Stomach (tissue), 9 donors: Measurements from ENCODE around the gene TPRG1L. TPM values are rescaled to one million over a fixed set of nuclear protein-coding genes. Genes with fewer than 3 reads are reported as not detected.
"Not testable (repeated sequence)": the region's sequence is repeated elsewhere in the genome, so short reads cannot be mapped to it uniquely, and the experiment has no call there.

Source experiments
- DNase-seq, 2 donors: peaks; one replicate each; pipeline versions ENCODE4 v3.0.0 to v3.0.0-alpha.2; 2013 to 2019
- H3K27ac ChIP-seq, 5 donors: fragments of 200-600 bp in 4 of 5; sonication (generic) in 4 of 5; one replicate each; pipeline ENCODE4 v1.5.1; 2013 to 2019; ENCODE audit warnings: mild to moderate bottlenecking in 1 of 5, moderate library complexity in 1 of 5
- H3K27me3 ChIP-seq, 3 donors: fragments of 200-600 bp; sonication (generic); one replicate each; pipeline ENCODE4 v1.5.1; 2017 to 2019; ENCODE audit warnings: mixed run types in 1 of 3
- H3K36me3 ChIP-seq, 4 donors: fragments of 200-600 bp; sonication (generic); 1 replicate in 3 of 4; 2 replicates in 1 of 4; pipeline ENCODE4 v1.5.1; 2016 to 2019
- H3K4me1 ChIP-seq, 4 donors: fragments of 200-600 bp; sonication (generic); one replicate each; pipeline ENCODE4 v1.5.1; 2016 to 2019
- H3K4me3 ChIP-seq, 4 donors: fragments of 200-600 bp; sonication (generic) in 3 of 4; one replicate each; pipeline ENCODE4 v1.5.1; 2016 to 2019; ENCODE audit warnings: mild to moderate bottlenecking in 1 of 4
- H3K9me3 ChIP-seq, 4 donors: fragments of 200-600 bp; sonication (generic); one replicate each; pipeline ENCODE4 v1.5.1; 2016 to 2019
- CTCF ChIP-seq, 7 experiments: fragments of 450-650 bp in 4 of 7; fragments of 200-600 bp in 3 of 7; sonication (generic) in 3 of 7; IDR thresholded peaks; one replicate each; pipeline ENCODE4 v1.5.1; 2016 to 2019; ENCODE audit warnings: antibody characterized with exemption in 7 of 7, control low read depth in 2 of 7, mild to moderate bottlenecking in 1 of 7
- EP300 ChIP-seq: sonication (generic); formaldehyde crosslinking; IDR thresholded peaks from one replicate; pipeline ENCODE4 v1.6.1; 2017; ENCODE audit warnings: antibody characterized with exemption
- POLR2A ChIP-seq, 4 donors: fragments of 450-650 bp; IDR thresholded peaks; one replicate each; pipeline ENCODE4 v1.6.1; 2016; ENCODE audit warnings: antibody characterized with exemption in 4 of 4, control low read depth in 2 of 4, mild to moderate bottlenecking in 1 of 4, moderate library complexity in 1 of 4
- POLR2AphosphoS5 ChIP-seq, 3 donors: sonication (generic); formaldehyde crosslinking; IDR thresholded peaks; one replicate each; pipeline ENCODE4 v1.6.1; 2016; ENCODE audit warnings: antibody characterized with exemption in 3 of 3
- WGBS, 5 donors: extraction: QIAGEN DNeasy Blood & Tissue Kit in 3 of 5; methylation state at CpG; one replicate each; pipeline versions ENCODE4 v1.1.5 to v1.1.7; 2013 to 2018; 5-methylcytosine and 5-hydroxymethylcytosine counted together
- intact Hi-C: fragments of 100-400 bp; cut with DNase I; formaldehyde crosslinking; loops from one replicate; pipeline ENCODE4 v1.15.1; 2023; ENCODE audit warnings: low total_unique reads
- polyA plus RNA-seq, 3 donors: library from polyadenylated mRNA; stranded (reverse); fragments of 200-250 nt; gene quantifications; one replicate each; pipeline ENCODE4 v1.2.3, GENCODE V29; 2013
- total RNA-seq, 5 donors: library from RNA; depleted of rRNA; stranded (reverse); fragments of >200 nt; gene quantifications; one replicate each; pipeline versions ENCODE4 v1.1.0 to v1.2.3, GENCODE V29; 2014 to 2016
- donor health status: healthy with polysubstance abuse.
- donor health status: Bipolar disorder and iron deficiency.
- donor health status: healthy.

The TPRG1L gene
- total and polyA plus RNA-seq, 8 donors = 21.6 to 60.0 (median 30.4) TPM

- H3K27ac ChIP-seq = no peak overlapping the region
- intact Hi-C loops = no loop called here
- TF ChIP-seq POLR2A (IDR thresholded peaks at IDR 0.05) (no peak), POLR2AphosphoS5 (IDR thresholded peaks at IDR 0.05) (no peak), EP300 (no peak), CTCF (IDR thresholded peaks at IDR 0.05) (no peak)
- no peak for DNase-seq
- no peaks in the 10 kb centered on the region for H3K36me3 ChIP-seq
- no peak overlapping the region for H3K4me3 ChIP-seq
- no peaks in the 10 kb centered on the region for H3K4me1 ChIP-seq
- no peaks in the 10 kb centered on the region for H3K9me3 ChIP-seq
- WGBS, 5 donors = 76 to 84% (median 78%) methylated on average over 7 to 9 of the region's 9 CpGs
- peaks cover 0 to 42% (median 0%) of the 10 kb centered on the region in 3 donors for H3K27me3 ChIP-seq
These were observed 44.6 kb upstream of the TPRG1L start for GRCh38 chr1:3580231-3580630.

DNA sequence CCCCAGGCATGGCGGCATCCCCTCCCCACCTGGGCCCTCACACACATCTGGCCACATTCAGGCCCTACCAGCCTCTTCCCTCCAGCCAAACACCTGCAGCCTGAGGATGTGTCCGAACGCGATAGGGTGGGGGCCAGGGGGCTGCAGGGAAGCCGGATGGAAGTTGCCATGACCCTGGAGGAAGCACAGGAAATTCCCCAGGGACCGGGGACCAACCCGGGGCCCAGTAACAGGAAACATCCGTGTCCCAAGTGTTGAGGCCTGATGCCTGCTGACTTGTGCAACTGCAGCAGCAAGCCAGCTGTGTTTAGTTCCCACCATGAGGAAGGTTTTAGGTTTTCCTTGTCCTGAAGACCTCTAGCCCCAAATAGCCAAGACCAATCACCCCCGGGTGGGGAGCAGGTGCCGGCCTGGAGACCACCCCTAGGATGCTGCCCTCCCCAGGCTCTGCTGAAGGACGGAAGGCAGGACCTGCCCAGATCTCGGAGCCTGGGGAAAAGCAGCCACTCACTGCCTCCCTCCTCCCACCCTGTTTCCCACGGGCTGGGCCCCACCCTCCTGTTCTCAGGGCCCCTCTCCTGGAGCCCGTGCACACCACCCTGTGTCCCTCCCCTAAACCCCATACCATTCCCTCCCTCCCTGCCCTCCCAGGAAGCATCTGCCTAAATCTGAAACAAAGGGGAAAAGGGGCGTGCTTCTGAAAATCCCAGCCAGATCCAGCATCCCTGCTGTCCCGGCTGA, 43.3 kb upstream of the TPRG1L start:
- H3K27ac ChIP-seq = no peak overlapping the region
- H3K4me3 ChIP-seq = no peak overlapping the region
- WGBS, 5 donors = 55 to 67% (median 61%) methylated on average over 11 to 16 of the region's 16 CpGs
- H3K9me3 ChIP-seq = no peaks in the 10 kb centered on the region
- intact Hi-C loops = no loop called here
- H3K27me3 ChIP-seq = peaks cover 0 to 42% (median 0%) of the 10 kb centered on the region in 3 donors
- DNase-seq = peak in 1 of 2 donors; percentile 36
- H3K36me3 ChIP-seq = no peaks in the 10 kb centered on the region
- H3K4me1 ChIP-seq = no peaks in the 10 kb centered on the region
- no peak for TF ChIP-seq CTCF (IDR thresholded peaks at IDR 0.05)
- no peak for TF ChIP-seq POLR2AphosphoS5 (IDR thresholded peaks at IDR 0.05)
- no peak for TF ChIP-seq EP300
- TF ChIP-seq POLR2A (IDR thresholded peaks at IDR 0.05) = no peak

DNA sequence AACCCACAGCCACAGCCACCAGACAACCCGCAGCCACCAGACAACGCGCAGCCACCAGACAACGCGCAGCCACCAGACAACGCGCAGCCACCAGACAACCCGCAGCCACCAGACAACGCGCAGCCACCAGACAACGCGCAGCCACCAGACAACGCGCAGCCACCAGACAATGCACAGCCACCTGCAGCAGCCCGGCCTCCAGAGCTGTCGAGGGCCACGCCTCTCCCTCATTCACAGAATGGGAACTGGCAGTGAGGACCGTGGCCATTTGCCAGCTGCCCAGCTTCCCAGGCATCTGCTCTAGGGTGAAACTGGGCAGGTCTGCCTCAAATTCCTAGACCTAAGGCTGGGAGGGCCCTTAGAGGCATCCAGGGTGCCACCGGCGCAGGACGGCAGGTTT, 41.1 kb upstream of the TPRG1L start:
- H3K27ac ChIP-seq, H3K4me3 ChIP-seq, H3K4me1 ChIP-seq, DNase-seq, intact Hi-C loops, H3K9me3 ChIP-seq, H3K36me3 ChIP-seq: not testable (repeated sequence)
- 67 to 100% (median 78%) methylated on average over 5 to 20 of the region's 21 CpGs for WGBS, 5 donors
- peaks cover 0 to 36% (median 0%) of the 10 kb centered on the region in 3 donors for H3K27me3 ChIP-seq

DNA sequence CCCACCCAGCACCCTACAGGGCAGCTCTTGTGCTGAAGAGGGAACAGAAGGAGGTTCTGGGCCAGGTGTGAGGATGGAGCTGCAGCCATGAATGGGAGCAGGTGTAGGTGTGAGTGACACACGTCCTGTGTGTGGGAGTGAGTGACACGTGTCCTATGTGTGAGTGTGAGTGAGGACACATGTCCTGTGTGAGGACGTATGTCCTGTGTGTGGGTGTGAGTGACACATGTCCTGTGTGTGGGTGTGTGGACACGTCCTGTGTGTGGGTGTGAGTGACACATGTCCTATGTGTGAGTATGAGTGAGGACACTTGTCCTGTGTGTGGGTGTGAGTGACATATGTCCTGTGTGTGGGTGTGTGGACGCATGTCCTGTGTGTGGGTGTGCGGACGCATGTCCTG, 39.9 kb upstream of the TPRG1L start:
- DNase-seq = no peak
- WGBS, 5 donors = 74 to 85% (median 82%) methylated on average over 7 of the region's 7 CpGs
- H3K4me3 ChIP-seq = no peak overlapping the region

GRCh38 chr1:3585353-3585868, 39.4 kb upstream of the TPRG1L start:
- intact Hi-C loops, H3K9me3 ChIP-seq, H3K27ac ChIP-seq, H3K4me1 ChIP-seq, H3K4me3 ChIP-seq, H3K36me3 ChIP-seq, DNase-seq: not testable (repeated sequence)
- WGBS, 5 donors = 65 to 71% (median 69%) methylated on average over 6 of the region's 6 CpGs
- H3K27me3 ChIP-seq = peaks cover 0 to 25% (median 0%) of the 10 kb centered on the region in 3 donors

More for the DNA sequence above, 39.9 kb upstream of the TPRG1L start:
- intact Hi-C loops = no loop called here
- Histone ChIP-seq H3K9me3 (no peaks in the 10 kb centered on the region), H3K4me1 (peaks cover 0 to under 1% (median 0%) of the 10 kb centered on the region in 4 donors), H3K27ac (no peak overlapping the region), H3K27me3 (peaks cover 0 to 27% (median 0%) of the 10 kb centered on the region in 3 donors), H3K36me3 (no peaks in the 10 kb centered on the region)
- TF ChIP-seq POLR2AphosphoS5 (IDR thresholded peaks at IDR 0.05) (no peak), POLR2A (IDR thresholded peaks at IDR 0.05) (no peak)
